HEK293 (cell line): ENCODE results near the gene CLDN14.

Experiments
- CTCF ChIA-PET: fragments of 350-600 bp; formaldehyde crosslinking; extraction: SDS; loops from one replicate; lab custom pipeline; 2021; ENCODE audit warnings: antibody characterized with exemption; lab: Yijun Ruan, JAX
- POLR2A ChIA-PET: fragments of 300-600 bp; formaldehyde crosslinking; extraction: SDS; loops from one replicate; lab custom pipeline; 2020; ENCODE audit warnings: antibody characterized with exemption, inconsistent platforms; lab: Yijun Ruan, JAX
- H3K27ac ChIP-seq: fragments of 200-500 bp; sonication (Bioruptor generic); 2 replicates; pipeline ENCODE4 v1.5.1; 2014; ENCODE audit warnings: low read depth, low read length, control low read depth, inconsistent platforms; ENCODE audit errors: extremely low read depth
- H3K36me3 ChIP-seq, 2 experiments: fragments of 200-500 bp in 1 of 2; sonication (Bioruptor generic) in 1 of 2; 1 replicate in 1 of 2; 2 replicates in 1 of 2; pipeline ENCODE4 v1.5.1; 2014 to 2017; ENCODE audit warnings: inconsistent platforms in 2 of 2, low read length in 2 of 2; ENCODE audit not compliant: control insufficient read depth in 2 of 2, insufficient read depth in 1 of 2
- H3K4me1 ChIP-seq: fragments of 200-500 bp; sonication (Bioruptor generic); 2 replicates; pipeline ENCODE4 v1.5.1; 2014; ENCODE audit warnings: mild to moderate bottlenecking, low read length, inconsistent platforms; ENCODE audit not compliant: control insufficient read depth, insufficient read depth
- H3K4me3 ChIP-seq: 2 replicates; pipeline ENCODE4 v1.5.1; 2011; ENCODE audit warnings: low read depth, mild to moderate bottlenecking, control low read depth, low read length, moderate library complexity
- H3K9me3 ChIP-seq: fragments of 200-500 bp; sonication (Bioruptor generic); 2 replicates; pipeline ENCODE4 v1.5.1; 2014; ENCODE audit warnings: low read depth, low read length, inconsistent platforms; ENCODE audit not compliant: control insufficient read depth, insufficient read depth
- GLI2 ChIP-seq: fragments of 450-650 bp; formaldehyde crosslinking; IDR thresholded peaks from 2 replicates; pipeline ENCODE4; 2017; ENCODE audit warnings: missing biosample characterization, missing genetic modification characterization, low read depth, borderline replicate concordance
- KLF1 ChIP-seq: fragments of 450-650 bp; formaldehyde crosslinking; IDR thresholded peaks from 2 replicates; pipeline ENCODE4 v1.5.1; 2016; ENCODE audit warnings: missing biosample characterization, missing genetic modification characterization
- KLF17 ChIP-seq: fragments of 450-650 bp; formaldehyde crosslinking; IDR thresholded peaks from 2 replicates; pipeline ENCODE4 v1.5.1; 2016; ENCODE audit warnings: missing biosample characterization, missing genetic modification characterization
- PRDM10 ChIP-seq: fragments of 450-650 bp; formaldehyde crosslinking; IDR thresholded peaks from 2 replicates; pipeline ENCODE4 v1.5.1; 2016; ENCODE audit warnings: missing biosample characterization, missing genetic modification characterization
- RBAK ChIP-seq: fragments of 450-650 bp; formaldehyde crosslinking; IDR thresholded peaks from 2 replicates; pipeline ENCODE4 v1.5.1; 2016; ENCODE audit warnings: missing biosample characterization, missing genetic modification characterization
- TCF7L2 ChIP-seq: IDR thresholded peaks from 2 replicates; pipeline ENCODE4 v1.6.1; 2011; ENCODE audit warnings: low read depth, mild to moderate bottlenecking, inconsistent platforms, low read length, moderate library complexity, borderline replicate concordance
- ZBTB17 ChIP-seq: fragments of 450-650 bp; formaldehyde crosslinking; IDR thresholded peaks from 2 replicates; pipeline ENCODE4 v1.5.1; 2016; ENCODE audit warnings: missing biosample characterization, missing genetic modification characterization
- ZBTB49 ChIP-seq: fragments of 450-650 bp; formaldehyde crosslinking; IDR thresholded peaks from 2 replicates; pipeline ENCODE4 v1.5.1; 2016; ENCODE audit warnings: missing biosample characterization, missing genetic modification characterization, low read depth
- ZNF138 ChIP-seq: fragments of 450-650 bp; formaldehyde crosslinking; IDR thresholded peaks from 2 replicates; pipeline ENCODE4 v1.5.1; 2016; ENCODE audit warnings: missing biosample characterization, missing genetic modification characterization, borderline replicate concordance
- ZNF155 ChIP-seq: fragments of 450-650 bp; formaldehyde crosslinking; IDR thresholded peaks from 2 replicates; pipeline ENCODE4 v1.5.1; 2016; ENCODE audit warnings: missing biosample characterization, missing genetic modification characterization
- ZNF223 ChIP-seq: fragments of 450-650 bp; formaldehyde crosslinking; IDR thresholded peaks from 2 replicates; pipeline ENCODE4 v1.5.1; 2016; ENCODE audit warnings: missing biosample characterization, missing genetic modification characterization
- ZNF366 ChIP-seq: fragments of 450-650 bp; formaldehyde crosslinking; conservative IDR thresholded peaks from 2 replicates; pipeline ENCODE4 v1.5.1; 2016; ENCODE audit warnings: missing biosample characterization, missing genetic modification characterization
- ZNF416 ChIP-seq: fragments of 450-650 bp; formaldehyde crosslinking; IDR thresholded peaks from 2 replicates; pipeline ENCODE4 v1.5.1; 2016; ENCODE audit warnings: missing biosample characterization, missing genetic modification characterization
- ZNF513 ChIP-seq: fragments of 450-650 bp; IDR thresholded peaks from 2 replicates; pipeline ENCODE4 v1.5.1; 2018; ENCODE audit warnings: missing biosample characterization, missing genetic modification characterization
- ZNF596 ChIP-seq: fragments of 450-650 bp; IDR thresholded peaks from 2 replicates; pipeline ENCODE4 v1.5.0; 2018; ENCODE audit warnings: missing biosample characterization, mild to moderate bottlenecking, missing genetic modification characterization, moderate library complexity
- ZNF704 ChIP-seq: fragments of 450-650 bp; formaldehyde crosslinking; IDR thresholded peaks from 2 replicates; pipeline ENCODE4 v1.5.1; 2016; ENCODE audit warnings: missing biosample characterization, missing genetic modification characterization
- ZNF776 ChIP-seq: fragments of 450-650 bp; formaldehyde crosslinking; IDR thresholded peaks from 2 replicates; pipeline ENCODE4 v1.5.0; 2017; ENCODE audit warnings: missing biosample characterization, missing genetic modification characterization, borderline replicate concordance
- ZNF792 ChIP-seq: fragments of 450-650 bp; formaldehyde crosslinking; IDR thresholded peaks from 2 replicates; pipeline ENCODE4 v1.5.1; 2016; ENCODE audit warnings: missing biosample characterization, missing genetic modification characterization
- ZSCAN5A ChIP-seq: fragments of 450-650 bp; formaldehyde crosslinking; IDR thresholded peaks from 2 replicates; pipeline ENCODE4 v1.5.1; 2016; ENCODE audit warnings: missing biosample characterization, missing genetic modification characterization

CLDN14 gene

GRCh38 chr21:36482181-36482580 lies 2.3 kb upstream of the CLDN14 start:
- H3K9me3 ChIP-seq, result no peaks in the 10 kb centered on the region
- no peak overlapping the region for H3K27ac ChIP-seq
- no peaks in the 10 kb centered on the region for H3K36me3 ChIP-seq
- ChIA-PET CTCF (no interaction called here), POLR2A (no interaction called here)
- no peak overlapping the region for H3K4me3 ChIP-seq
- no peaks in the 10 kb centered on the region for H3K4me1 ChIP-seq
- TF ChIP-seq ZNF513 (no peak), ZNF366 (peak; percentile 96), ZBTB17 (tag by site-specific recombination) (peak; percentile 30; the same call in 1 of the 2 replicates)
- TF ChIP-seq, all 188 proteins: peak for 2

GRCh38 chr21:36481639-36482038 lies 1.7 kb upstream of the CLDN14 start:
- POLR2A ChIA-PET, result no interaction called here
- CTCF ChIA-PET, result no interaction called here

More at GRCh38 chr21:36481639-36482038, 1.7 kb upstream of the CLDN14 start:
- Histone ChIP-seq H3K4me3 (no peak overlapping the region), H3K4me1 (no peaks in the 10 kb centered on the region), H3K9me3 (no peaks in the 10 kb centered on the region), H3K27ac (no peak overlapping the region), H3K36me3 (no peaks in the 10 kb centered on the region)
- TF ChIP-seq ZSCAN5A (tag by site-specific recombination) (no peak), GLI2 (tag by site-specific recombination) (no peak), ZNF596 (tag by site-specific recombination) (no peak), KLF1 (no peak), ZNF416 (tag by site-specific recombination) (no peak), KLF17 (no peak), TCF7L2 (no peak), ZBTB49 (tag by site-specific recombination) (no peak), ZNF138 (tag by site-specific recombination) (no peak), ZNF776 (tag by site-specific recombination) (no peak), ZNF223 (no peak), PRDM10 (tag by site-specific recombination) (no peak), ZNF792 (tag by site-specific recombination) (no peak), ZNF704 (no peak), ZNF155 (tag by site-specific recombination) (no peak), RBAK (tag by site-specific recombination) (no peak)
